Mucosa of rectum (tissue), 2 donors: ENCODE results near the gene KLHL22.

Experiments used
- H3K27ac ChIP-seq, 2 donors: one replicate each; pipeline ENCODE4 v1.7.0; 2013; ENCODE audit warnings: inconsistent platforms in 2 of 2, low read depth in 2 of 2, low read length in 2 of 2
- H3K27me3 ChIP-seq, 2 donors: one replicate each; pipeline ENCODE4 v1.7.0; 2013; ENCODE audit warnings: low read length in 2 of 2; ENCODE audit not compliant: control insufficient read depth in 2 of 2, insufficient read depth in 2 of 2
- H3K36me3 ChIP-seq, 2 donors: one replicate each; pipeline ENCODE4 v1.7.0; 2013; ENCODE audit warnings: low read length in 2 of 2; ENCODE audit not compliant: control insufficient read depth in 2 of 2, insufficient read depth in 2 of 2
- H3K4me1 ChIP-seq, 2 donors: one replicate each; pipeline ENCODE4 v1.7.0; 2013; ENCODE audit warnings: low read length in 2 of 2, mild to moderate bottlenecking in 1 of 2; ENCODE audit not compliant: control insufficient read depth in 2 of 2, insufficient read depth in 2 of 2
- H3K4me3 ChIP-seq, 2 donors: one replicate each; pipeline ENCODE4 v1.7.0; 2013; ENCODE audit warnings: low read length in 2 of 2
- H3K9ac ChIP-seq, 2 donors: one replicate each; pipeline ENCODE4 v1.7.0; 2013; ENCODE audit warnings: low read length in 2 of 2, low read depth in 1 of 2, mild to moderate bottlenecking in 1 of 2
- H3K9me3 ChIP-seq, 2 donors: one replicate each; pipeline ENCODE4 v1.7.0; 2013; ENCODE audit warnings: low read length in 2 of 2; ENCODE audit not compliant: control insufficient read depth in 2 of 2
- donor health status: healthy.
- donor health status: Normal muscosa, but diverticular disease.

Gene KLHL22

DNA sequence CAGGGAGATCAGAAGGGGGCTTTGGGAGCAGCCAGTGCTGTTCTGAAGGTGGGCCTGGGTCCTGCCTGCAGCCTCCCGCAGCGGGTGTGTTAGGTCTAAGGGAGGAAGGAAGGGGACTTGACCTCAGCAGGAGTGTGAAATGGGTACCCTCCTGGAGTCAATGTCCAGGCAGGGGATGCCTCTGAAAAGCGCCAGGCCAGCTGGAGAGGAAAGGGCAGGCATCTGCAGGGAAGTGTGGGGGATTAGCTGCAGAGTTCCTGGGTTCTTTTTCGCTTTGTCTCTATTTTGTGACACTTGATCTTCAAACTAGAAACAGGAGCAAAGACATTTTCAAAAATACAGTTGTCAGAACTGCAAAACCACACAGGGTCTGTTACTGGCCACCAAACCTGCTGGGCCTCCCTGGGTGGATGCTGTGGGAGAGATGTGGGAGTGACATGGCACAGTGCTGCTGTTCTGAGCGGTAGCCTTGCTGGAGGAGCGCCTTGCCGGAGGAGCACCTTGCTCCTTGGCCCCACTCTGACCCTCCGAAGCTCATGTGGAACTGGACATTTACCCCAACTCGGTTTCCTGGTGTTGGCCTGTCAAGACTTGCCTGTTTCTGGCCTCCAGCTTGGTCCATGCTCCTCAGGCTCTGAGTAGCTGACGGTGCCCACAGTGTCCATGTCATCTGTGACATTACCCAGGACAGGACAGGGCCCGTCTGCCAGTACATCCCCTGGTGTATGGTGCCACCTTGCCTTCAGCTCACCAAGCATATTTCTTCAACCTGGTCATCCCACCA, 37.7 kb upstream of the KLHL22 start:
- H3K27ac ChIP-seq = no peak overlapping the region
- H3K9me3 ChIP-seq = no peaks in the 10 kb centered on the region
- no peak overlapping the region for H3K4me3 ChIP-seq
- H3K36me3 ChIP-seq = peaks cover 19 to 34% of the 10 kb centered on the region in 2 donors
- no peak overlapping the region for H3K9ac ChIP-seq
- H3K4me1 ChIP-seq = peaks cover 28 to 30% of the 10 kb centered on the region in 2 donors
- H3K27me3 ChIP-seq = no peaks in the 10 kb centered on the region

DNA sequence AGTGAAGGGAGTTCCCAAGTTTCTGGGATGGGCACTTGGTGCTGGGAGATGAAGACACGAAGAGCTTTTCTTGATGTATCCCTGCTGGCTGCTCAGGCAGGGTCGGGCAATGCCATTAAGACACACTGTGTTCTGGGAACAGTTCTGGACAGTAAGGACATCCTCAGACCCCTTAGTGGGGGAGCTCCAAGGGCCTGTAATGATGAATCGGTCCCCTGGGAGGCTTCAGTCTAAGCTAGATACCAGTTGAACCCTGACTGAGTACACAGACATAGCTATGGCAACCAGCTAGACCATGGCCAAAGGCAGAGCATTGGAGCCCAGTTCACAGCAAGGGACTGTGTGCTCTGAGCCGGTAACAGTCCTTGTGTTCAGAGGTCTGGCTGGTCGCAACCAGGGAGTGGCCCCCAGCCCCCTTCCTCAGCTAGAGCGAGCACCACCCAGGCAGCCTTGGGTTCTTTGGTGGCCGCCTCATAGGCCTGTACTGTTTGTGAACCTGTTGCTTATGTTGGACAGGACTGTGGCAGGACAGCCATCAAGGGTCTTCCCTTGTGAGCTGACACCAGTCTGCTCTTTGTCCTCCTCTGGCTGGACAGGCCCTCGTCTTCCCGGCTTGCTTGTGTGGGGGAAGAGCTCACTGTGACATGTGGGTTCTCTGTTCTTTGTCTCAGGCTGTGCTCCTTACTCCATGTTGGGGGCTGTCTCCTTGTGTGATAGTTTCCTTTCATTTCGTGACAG, 36.8 kb upstream of the KLHL22 start:
- Histone ChIP-seq H3K36me3 (peaks cover 18 to 32% of the 10 kb centered on the region in 2 donors), H3K4me1 (peaks cover 28 to 30% of the 10 kb centered on the region in 2 donors), H3K27ac (peak overlapping the region; percentile 76 to 81), H3K9ac (peak overlapping the region in 1 of 2 donors; percentile 62), H3K27me3 (no peaks in the 10 kb centered on the region), H3K4me3 (no peak overlapping the region), H3K9me3 (no peaks in the 10 kb centered on the region)

DNA sequence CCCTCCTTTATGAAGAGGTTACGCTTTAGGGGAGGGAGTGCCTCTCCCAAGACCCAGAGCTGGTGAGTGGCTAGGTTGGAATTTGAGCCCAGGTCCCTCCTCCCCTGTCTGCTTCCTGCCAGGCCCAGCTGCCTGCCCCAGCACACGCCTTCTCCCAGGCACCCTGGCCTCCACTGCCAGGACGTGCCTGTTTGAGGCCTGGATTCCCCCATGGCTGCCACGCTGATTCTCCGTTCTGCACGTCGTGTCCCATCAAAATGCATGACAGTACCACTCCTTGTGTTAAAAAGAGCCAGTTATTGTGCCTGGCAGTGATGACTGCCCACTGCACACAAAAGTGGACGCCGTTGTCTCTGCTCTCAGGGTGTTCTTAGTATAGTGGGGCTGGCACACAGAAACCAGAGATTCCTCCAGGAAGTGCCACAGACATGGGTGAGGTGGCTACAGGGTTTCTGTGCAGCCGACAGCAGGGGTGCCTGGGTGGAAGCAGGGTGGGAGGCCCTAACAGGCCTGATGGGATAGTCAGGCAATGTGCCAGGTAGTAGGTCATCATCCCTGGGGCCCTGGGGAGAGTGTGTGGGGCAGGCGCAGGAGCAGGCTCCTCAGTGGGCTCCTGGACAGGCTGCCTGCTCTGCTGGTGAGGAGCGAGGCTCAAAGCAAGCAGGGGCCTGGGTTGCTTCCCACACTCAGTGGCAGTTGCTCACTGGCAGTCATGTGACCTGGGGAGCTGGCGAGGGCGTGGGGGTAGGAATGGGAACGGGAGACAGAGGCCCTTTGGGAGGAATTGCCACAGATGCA, 36.0 kb upstream of the KLHL22 start:
- H3K36me3 ChIP-seq = peaks cover 17 to 28% of the 10 kb centered on the region in 2 donors
- H3K27ac ChIP-seq = peak overlapping the region; percentile 76 to 81
- no peaks in the 10 kb centered on the region for H3K27me3 ChIP-seq
- peak overlapping the region; percentile 62 to 63 for H3K9ac ChIP-seq
- no peak overlapping the region for H3K4me3 ChIP-seq
- no peaks in the 10 kb centered on the region for H3K9me3 ChIP-seq
- peaks cover 30 to 31% of the 10 kb centered on the region in 2 donors for H3K4me1 ChIP-seq

DNA sequence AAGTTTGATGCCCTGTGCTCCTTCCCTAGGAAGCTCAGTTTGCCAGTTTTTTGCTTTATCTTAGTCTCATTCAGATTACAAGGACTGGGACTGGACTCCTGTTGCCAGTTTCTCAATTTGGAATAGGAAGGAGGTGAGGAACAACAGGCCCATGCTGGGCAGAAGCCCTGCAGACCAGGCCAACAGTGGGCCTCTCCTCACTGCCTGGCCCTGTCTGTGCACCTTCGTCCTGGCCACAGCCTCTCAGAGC, 35.5 kb upstream of the KLHL22 start:
- H3K4me3 ChIP-seq = no peak overlapping the region
- H3K9me3 ChIP-seq = no peaks in the 10 kb centered on the region
- H3K4me1 ChIP-seq = peaks cover 30 to 34% of the 10 kb centered on the region in 2 donors
- peak overlapping the region; percentile 76 to 81 for H3K27ac ChIP-seq
- peak overlapping the region in 1 of 2 donors; percentile 62 for H3K9ac ChIP-seq
- no peaks in the 10 kb centered on the region for H3K27me3 ChIP-seq
- peaks cover 17 to 30% of the 10 kb centered on the region in 2 donors for H3K36me3 ChIP-seq

DNA sequence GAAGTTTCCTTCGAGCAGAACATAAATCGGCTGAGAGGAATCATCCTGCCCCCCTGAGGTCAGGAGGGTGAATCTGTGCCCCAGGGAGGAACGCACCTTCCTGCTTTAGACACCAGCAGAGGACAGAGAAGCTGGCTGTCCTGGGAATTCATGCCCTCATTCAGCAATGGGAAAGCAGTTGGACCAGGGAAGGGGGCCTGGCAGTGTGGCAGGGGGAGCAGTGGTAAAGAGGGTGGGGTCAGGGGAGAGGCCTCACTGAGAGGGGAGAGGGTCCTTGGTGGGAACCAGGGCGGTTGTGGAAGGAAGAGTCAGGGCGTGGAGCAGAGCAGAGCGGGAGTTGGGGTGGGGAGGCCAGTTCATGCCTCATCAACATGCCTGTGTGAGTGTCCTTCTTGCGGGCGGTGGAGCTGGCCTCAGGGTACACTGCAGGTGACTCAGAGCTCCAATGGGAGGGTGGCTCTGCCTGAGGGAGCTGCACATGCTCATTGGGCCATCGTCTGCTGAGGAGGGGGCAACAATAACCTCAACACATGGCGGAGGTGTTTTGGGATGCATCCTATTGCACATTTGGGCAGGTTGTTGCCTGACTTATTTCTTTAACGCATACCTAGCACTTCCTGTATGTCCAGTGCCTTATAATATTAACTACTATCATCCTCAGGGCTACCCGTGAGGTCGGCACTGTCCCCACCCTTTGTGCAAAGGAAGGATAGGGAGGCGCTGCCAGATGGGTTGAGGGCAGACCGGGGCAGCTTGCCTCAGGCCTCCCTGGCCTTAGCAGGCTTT, 35.0 kb upstream of the KLHL22 start:
- Histone ChIP-seq H3K27ac (peak overlapping the region; percentile 76 to 81), H3K36me3 (peaks cover 17 to 32% of the 10 kb centered on the region in 2 donors), H3K9ac (peak overlapping the region; percentile 24 to 62), H3K27me3 (no peaks in the 10 kb centered on the region), H3K4me3 (no peak overlapping the region), H3K9me3 (no peaks in the 10 kb centered on the region), H3K4me1 (peaks cover 30 to 34% of the 10 kb centered on the region in 2 donors)

DNA sequence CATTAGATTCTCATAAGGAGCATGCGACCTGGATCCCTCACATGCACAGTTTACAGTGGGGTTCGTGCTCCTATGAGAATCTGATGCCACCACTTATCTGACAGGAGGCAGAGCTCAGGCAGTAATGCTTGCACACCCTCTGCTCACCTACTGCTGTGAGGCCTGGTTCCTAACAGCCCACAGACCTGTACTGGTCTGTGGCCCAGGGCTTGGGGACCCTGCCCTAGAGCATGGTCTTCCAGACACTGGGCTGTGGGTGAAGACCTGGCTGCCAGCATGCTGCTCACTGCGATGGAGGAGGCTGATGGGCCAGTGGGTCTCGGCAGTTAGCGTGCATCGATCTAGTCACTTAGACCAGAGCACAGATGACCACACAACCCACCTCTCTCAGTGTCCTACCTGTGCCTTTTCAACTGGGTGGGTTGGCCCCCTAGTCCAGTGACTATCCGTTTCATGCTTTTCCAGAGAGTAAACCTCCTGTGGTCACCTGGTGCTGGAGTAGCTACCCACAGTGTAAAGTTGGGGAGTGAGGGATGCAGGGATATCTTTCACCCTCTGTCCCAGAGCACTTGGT, 32.9 kb upstream of the KLHL22 start:
- Histone ChIP-seq H3K27ac (no peak overlapping the region), H3K9me3 (no peaks in the 10 kb centered on the region), H3K9ac (no peak overlapping the region), H3K36me3 (peaks cover 12 to 29% of the 10 kb centered on the region in 2 donors), H3K4me1 (peaks cover 31 to 39% of the 10 kb centered on the region in 2 donors), H3K27me3 (no peaks in the 10 kb centered on the region), H3K4me3 (no peak overlapping the region)

DNA sequence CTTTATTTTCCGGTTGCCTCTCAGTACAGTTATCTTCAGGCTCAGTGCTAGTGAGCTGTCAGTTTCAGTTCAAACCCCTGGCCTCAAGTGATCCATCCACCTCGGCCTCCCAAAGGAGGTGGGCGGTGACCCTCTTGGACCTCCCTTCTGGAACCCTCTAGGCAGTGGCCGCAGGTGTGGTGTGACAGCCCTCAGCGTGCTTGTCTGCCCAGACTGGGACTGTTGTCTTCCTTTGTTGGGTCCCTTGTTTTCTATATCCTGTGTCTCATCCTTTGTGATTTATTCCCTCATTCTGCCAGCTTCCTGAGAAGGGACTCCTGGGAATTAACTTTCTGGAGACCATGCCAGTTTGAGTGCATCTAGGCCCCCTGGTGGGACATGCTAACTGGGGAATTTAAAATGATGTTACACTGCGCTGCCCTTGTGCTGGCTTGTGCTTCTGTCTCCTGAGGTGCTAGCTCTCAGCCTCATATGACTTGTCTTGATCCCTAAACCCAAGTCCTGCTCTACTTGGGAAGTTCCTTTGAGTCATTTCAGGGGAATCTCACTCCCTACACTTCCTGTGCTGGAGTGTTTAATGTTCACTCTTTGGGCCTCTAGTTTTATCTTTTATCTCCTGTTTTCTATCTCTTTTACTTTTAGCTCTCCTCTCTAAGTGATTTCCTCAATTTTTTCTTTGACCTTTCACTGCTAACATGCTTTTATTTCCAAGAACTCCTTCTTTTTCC, 31.2 kb upstream of the KLHL22 start:
- Histone ChIP-seq H3K36me3 (peaks cover 10 to 28% of the 10 kb centered on the region in 2 donors), H3K9me3 (no peaks in the 10 kb centered on the region), H3K27ac (no peak overlapping the region), H3K27me3 (no peaks in the 10 kb centered on the region), H3K9ac (no peak overlapping the region), H3K4me1 (peaks cover 25 to 34% of the 10 kb centered on the region in 2 donors), H3K4me3 (no peak overlapping the region)

DNA sequence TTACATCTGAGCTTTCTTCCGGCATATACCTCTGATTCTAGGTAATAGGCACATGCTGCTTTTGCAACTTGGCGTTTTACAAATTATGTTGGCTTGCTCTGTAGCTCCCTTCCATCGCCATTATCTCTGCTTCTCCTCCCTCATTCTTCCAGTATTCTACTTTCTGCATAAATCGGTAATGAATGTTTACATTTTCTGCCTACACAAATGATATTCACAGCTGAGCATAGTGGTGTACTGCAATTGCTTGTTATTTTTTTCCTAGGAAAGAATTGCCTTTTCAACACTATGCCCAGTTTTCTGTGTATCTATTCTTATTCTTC, 30.7 kb upstream of the KLHL22 start:
- peaks cover 11 to 28% of the 10 kb centered on the region in 2 donors for H3K36me3 ChIP-seq
- H3K4me3 ChIP-seq = no peak overlapping the region
- peaks cover 19 to 29% of the 10 kb centered on the region in 2 donors for H3K4me1 ChIP-seq
- H3K27me3 ChIP-seq = no peaks in the 10 kb centered on the region
- H3K27ac ChIP-seq = no peak overlapping the region
- no peak overlapping the region for H3K9ac ChIP-seq
- H3K9me3 ChIP-seq = no peaks in the 10 kb centered on the region

DNA sequence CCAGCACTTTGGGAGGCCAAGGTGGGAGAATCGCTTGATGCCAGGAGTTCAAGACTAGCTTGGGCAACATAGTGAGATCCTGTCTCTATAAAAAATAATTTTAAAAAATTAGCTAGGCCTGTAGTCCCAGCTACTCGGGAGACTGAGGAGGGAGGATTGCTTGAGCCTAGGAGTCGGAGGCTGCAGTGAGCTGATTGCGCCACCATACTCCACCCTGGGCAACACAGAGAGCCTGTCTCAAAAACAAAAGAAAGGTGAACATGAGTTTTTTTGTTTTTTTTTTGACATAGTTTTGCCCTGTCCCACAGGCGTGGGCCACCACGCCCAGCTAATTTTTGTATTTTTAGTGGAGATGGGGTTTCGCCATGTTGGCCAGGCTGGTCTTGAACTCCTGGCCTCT, 29.5 kb upstream of the KLHL22 start:
- Histone ChIP-seq H3K27ac (no peak overlapping the region), H3K4me1 (peaks cover 7 to 17% of the 10 kb centered on the region in 2 donors), H3K9me3 (no peaks in the 10 kb centered on the region), H3K36me3 (peaks cover 17 to 31% of the 10 kb centered on the region in 2 donors), H3K27me3 (no peaks in the 10 kb centered on the region), H3K4me3 (no peak overlapping the region), H3K9ac (no peak overlapping the region)
